Neural crest cell (in vitro differentiated cells): ENCODE data around the gene RAPGEF2. TPM values are rescaled to one million over a fixed set of nuclear protein-coding genes. Genes with fewer than 3 reads are reported as not detected.

Experiments used
- DNase-seq: peaks from one replicate; pipeline ENCODE4 v3.0.0; 2021; ENCODE audit warnings: low read depth, mixed read lengths, low spot score
- H3K27ac Mint-ChIP-seq: one replicate; pipeline ENCODE4 v1.8.0; 2021; ENCODE audit warnings: mild to moderate bottlenecking, mixed read lengths; ENCODE audit not compliant: unreplicated experiment
- H3K27me3 Mint-ChIP-seq: 2 replicates; pipeline ENCODE4 v1.8.0; 2021; ENCODE audit warnings: low read depth, mild to moderate bottlenecking, mixed read lengths
- H3K36me3 Mint-ChIP-seq: 2 replicates; pipeline ENCODE4 v1.8.0; 2021; ENCODE audit warnings: low read depth, mild to moderate bottlenecking, mixed read lengths
- H3K4me1 Mint-ChIP-seq: 2 replicates; pipeline ENCODE4 v1.8.0; 2021; ENCODE audit warnings: mixed read lengths
- H3K4me3 Mint-ChIP-seq: one replicate; pipeline ENCODE4 v1.8.0; 2021; ENCODE audit warnings: mild to moderate bottlenecking, mixed read lengths
- H3K9me3 Mint-ChIP-seq: 2 replicates; pipeline ENCODE4 v1.8.0; 2021; ENCODE audit warnings: mixed read lengths
- CTCF ChIP-seq: fragments of 200-600 bp; sonication (generic); conservative IDR thresholded peaks from 2 replicates; pipeline ENCODE4 v1.5.0; 2021; ENCODE audit warnings: antibody characterized with exemption, mild to moderate bottlenecking
- total RNA-seq: library from RNA; stranded (reverse); gene quantifications from 2 replicates; pipeline ENCODE4 v1.2.1, GENCODE V29; 2021

Gene RAPGEF2
- total RNA-seq, 1 donor from 2014 or later = 44.2 TPM

GRCh38 chr4:159199826-159200225 lies 96.9 kb downstream of the RAPGEF2 start:
- no peak overlapping the region for H3K4me3 Mint-ChIP-seq
- no peak for DNase-seq
- no peak for TF ChIP-seq CTCF
- H3K27ac Mint-ChIP-seq = no peak overlapping the region
- no peaks in the 10 kb centered on the region for H3K27me3 Mint-ChIP-seq
- H3K9me3 Mint-ChIP-seq = no peaks in the 10 kb centered on the region
- H3K36me3 Mint-ChIP-seq = no peaks in the 10 kb centered on the region
- H3K4me1 Mint-ChIP-seq = peaks cover 41% of the 10 kb centered on the region

- Mint-ChIP-seq H3K27ac (peak overlapping the region; percentile 22), H3K4me3 (no peak overlapping the region), H3K36me3 (no peaks in the 10 kb centered on the region), H3K9me3 (no peaks in the 10 kb centered on the region), H3K27me3 (no peaks in the 10 kb centered on the region), H3K4me1 (peaks cover 41% of the 10 kb centered on the region)
- no peak for TF ChIP-seq CTCF
- DNase-seq = no peak
Observed at GRCh38 chr4:159201168-159201567, 98.3 kb downstream of the RAPGEF2 start.

DNA sequence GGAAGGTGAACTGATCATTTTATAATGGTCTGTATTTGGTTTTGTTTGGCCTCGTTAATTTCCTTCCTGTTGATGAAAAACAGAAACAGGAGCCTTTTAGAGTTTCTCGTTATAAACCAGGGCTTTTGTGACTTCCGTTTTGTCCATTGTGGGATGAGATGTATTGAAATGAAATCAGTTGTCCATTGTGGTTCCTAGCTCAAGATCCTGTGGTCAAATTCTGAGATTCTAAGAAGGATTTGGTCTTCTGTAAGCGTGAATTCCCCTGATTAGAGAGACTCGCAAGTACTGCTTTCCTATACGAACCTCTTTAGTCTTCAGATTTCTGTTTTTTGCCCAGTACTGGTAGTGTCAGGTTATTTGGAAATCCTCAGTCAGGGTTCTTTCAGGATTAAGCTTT lies 101.7 kb downstream of the RAPGEF2 start:
- H3K9me3 Mint-ChIP-seq = no peaks in the 10 kb centered on the region
- DNase-seq = no peak
- H3K27ac Mint-ChIP-seq = no peak overlapping the region
- no peak for TF ChIP-seq CTCF
- H3K4me1 Mint-ChIP-seq = peaks cover 33% of the 10 kb centered on the region
- no peaks in the 10 kb centered on the region for H3K36me3 Mint-ChIP-seq
- no peaks in the 10 kb centered on the region for H3K27me3 Mint-ChIP-seq
- no peak overlapping the region for H3K4me3 Mint-ChIP-seq

DNA sequence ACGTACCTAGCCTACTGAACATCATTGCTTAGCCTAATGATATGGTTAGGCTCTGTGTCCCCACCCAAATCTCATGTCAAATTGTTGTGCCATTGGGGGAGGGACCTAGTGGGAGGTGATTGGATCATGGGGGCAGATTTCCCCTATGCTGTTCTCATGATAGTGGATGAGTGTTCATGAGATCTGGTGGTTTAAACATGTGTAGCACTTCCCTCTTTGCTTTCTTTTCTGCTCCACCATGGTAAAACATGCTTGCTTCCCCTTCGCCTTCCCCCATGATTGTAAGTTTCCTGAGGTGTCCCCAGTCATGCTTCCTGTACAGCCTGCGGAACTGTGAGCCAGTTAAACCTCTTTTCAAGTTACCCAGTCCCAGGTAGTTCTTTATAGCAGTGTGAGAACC lies 102.6 kb downstream of the RAPGEF2 start:
- DNase-seq = no peak
- no peaks in the 10 kb centered on the region for H3K9me3 Mint-ChIP-seq
- peaks cover 31% of the 10 kb centered on the region for H3K4me1 Mint-ChIP-seq
- no peak overlapping the region for H3K4me3 Mint-ChIP-seq
- H3K27me3 Mint-ChIP-seq = no peaks in the 10 kb centered on the region
- no peak for TF ChIP-seq CTCF
- H3K36me3 Mint-ChIP-seq = no peaks in the 10 kb centered on the region
- H3K27ac Mint-ChIP-seq = no peak overlapping the region

DNA sequence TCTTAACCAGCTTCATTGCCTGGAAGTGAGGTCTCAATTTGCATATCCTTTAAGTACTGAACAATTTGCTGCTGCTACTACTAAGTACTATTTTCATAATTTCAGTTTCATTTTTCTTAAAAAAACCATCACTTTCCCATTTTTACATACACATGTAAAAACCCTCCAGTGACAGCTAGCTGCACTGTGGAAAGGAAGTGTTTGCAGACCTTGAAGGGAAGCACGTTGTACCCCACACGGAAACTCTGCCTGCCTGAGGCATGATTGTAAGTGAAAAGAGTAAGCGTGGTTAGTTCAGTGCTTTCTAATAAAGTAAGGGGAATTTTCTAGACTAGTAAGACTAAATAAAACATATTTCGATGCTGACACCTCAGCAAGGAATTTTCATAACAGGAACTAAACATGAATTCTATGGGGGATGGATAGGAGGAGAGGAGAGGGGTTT lies 103.6 kb downstream of the RAPGEF2 start:
- H3K27ac Mint-ChIP-seq = no peak overlapping the region
- no peak for TF ChIP-seq CTCF
- H3K4me1 Mint-ChIP-seq = peaks cover 23% of the 10 kb centered on the region
- H3K36me3 Mint-ChIP-seq = no peaks in the 10 kb centered on the region
- no peaks in the 10 kb centered on the region for H3K27me3 Mint-ChIP-seq
- H3K4me3 Mint-ChIP-seq = no peak overlapping the region
- no peaks in the 10 kb centered on the region for H3K9me3 Mint-ChIP-seq
- DNase-seq = no peak

DNA sequence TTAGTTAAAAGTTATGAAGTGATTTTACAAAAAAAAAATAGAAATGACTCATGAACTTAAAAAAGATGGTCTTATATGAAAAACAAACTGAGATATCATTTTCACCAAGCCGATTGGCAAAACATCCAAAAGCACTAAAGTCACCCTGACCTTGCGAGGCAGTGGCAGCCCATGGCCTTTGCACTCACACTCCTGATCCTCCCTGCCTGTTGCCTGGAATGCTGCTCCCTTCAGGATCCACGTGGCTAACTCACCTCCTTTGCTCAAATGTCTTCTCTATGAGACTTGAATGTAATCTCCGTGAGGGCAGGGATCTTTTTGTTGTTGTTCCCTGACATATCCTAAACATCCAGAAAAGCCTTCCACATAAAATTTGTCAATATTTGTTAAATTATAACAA lies 106.4 kb downstream of the RAPGEF2 start:
- no peak for TF ChIP-seq CTCF
- no peak for DNase-seq
- no peak overlapping the region for H3K4me3 Mint-ChIP-seq

More for the DNA sequence above, 106.4 kb downstream of the RAPGEF2 start:
- Mint-ChIP-seq H3K27me3 (no peaks in the 10 kb centered on the region), H3K9me3 (no peaks in the 10 kb centered on the region), H3K36me3 (no peaks in the 10 kb centered on the region), H3K4me1 (peaks cover 8% of the 10 kb centered on the region), H3K27ac (no peak overlapping the region)
